Aorta (tissue), 5 donors: ENCODE results near the gene PLCD1. TPM values are rescaled to one million over a fixed set of nuclear protein-coding genes. Genes with fewer than 3 reads are reported as not detected.
"Not testable (repeated sequence)": the region's sequence is repeated elsewhere in the genome, so short reads cannot be mapped to it uniquely, and the experiment has no call there.

ENCODE experiments used
- ATAC-seq: fragments of 200-7000 bp; cut with Tn5 transposase; one replicate; pipeline ENCODE4 v1.9.1; 2022; ENCODE audit warnings: moderate library complexity; ENCODE audit not compliant: low FRiP score
- DNase-seq, 2 donors: peaks; one replicate each; pipeline ENCODE4 v3.0.0-alpha.2; 2020
- H3K27ac ChIP-seq, 2 donors: one replicate each; pipeline ENCODE4 v1.5.1; 2013; ENCODE audit warnings: low read length in 2 of 2, mild to moderate bottlenecking in 2 of 2, moderate library complexity in 2 of 2, control low read depth in 1 of 2, inconsistent platforms in 1 of 2, low read depth in 1 of 2
- H3K27me3 ChIP-seq, 2 donors: one replicate each; pipeline ENCODE4 v1.6.1; 2013; ENCODE audit warnings: control low read depth in 1 of 2, low read length in 1 of 2, mild to moderate bottlenecking in 1 of 2, moderate library complexity in 1 of 2; ENCODE audit not compliant: insufficient read depth in 2 of 2, control insufficient read depth in 1 of 2
- H3K36me3 ChIP-seq, 2 donors: one replicate each; pipeline ENCODE4 v1.6.1; 2013; ENCODE audit warnings: control low read depth in 1 of 2, low read length in 1 of 2, mild to moderate bottlenecking in 1 of 2; ENCODE audit not compliant: insufficient read depth in 2 of 2, control insufficient read depth in 1 of 2
- H3K4me1 ChIP-seq, 2 donors: one replicate each; pipeline ENCODE4 v1.6.1; 2013; ENCODE audit warnings: low read length in 2 of 2, control low read depth in 1 of 2, mild to moderate bottlenecking in 1 of 2, moderate library complexity in 1 of 2; ENCODE audit not compliant: insufficient read depth in 2 of 2, control insufficient read depth in 1 of 2
- H3K4me3 ChIP-seq, 2 donors: one replicate each; pipeline ENCODE4 v1.5.1; 2013; ENCODE audit warnings: low read length in 2 of 2, control low read depth in 1 of 2, mild to moderate bottlenecking in 1 of 2
- H3K9me3 ChIP-seq: one replicate; pipeline ENCODE4 v1.6.1; 2013; ENCODE audit warnings: mild to moderate bottlenecking, low read length; ENCODE audit not compliant: control insufficient read depth
- WGBS, 2 donors: extraction: QIAGEN DNeasy Blood & Tissue Kit; methylation state at CpG; one replicate each; pipeline ENCODE4 v1.1.7; 2013; 5-methylcytosine and 5-hydroxymethylcytosine counted together
- intact Hi-C, 2 donors: fragments of 100-400 bp; cut with DNase I; formaldehyde crosslinking; loops; one replicate each; pipeline versions ENCODE4 v1.14.2 to v1.15.0; 2022
- polyA plus RNA-seq, 2 donors: library from polyadenylated mRNA; stranded (reverse); fragments of 200-250 nt; gene quantifications; one replicate each; pipeline ENCODE4 v1.2.3, GENCODE V29; 2013
- total RNA-seq, 2 donors: library from RNA; stranded (reverse); fragmentation: NEBNext Ultra II Directional; extraction: Animal tissue kit (Norgen Biotek cat#: 25700); gene quantifications; one replicate each; pipeline ENCODE4 v1.2.1, GENCODE V29; 2021
- donor health status: healthy with polysubstance abuse.
- donor health status: Bipolar disorder and iron deficiency.
- donor health status: DM: no; HTN: no; CAD: no.
- donor health status: DM: no; HTN: no; CAD: no.
- donor health status: DM: yes; HTN: yes; CAD: no.

The PLCD1 gene
- total and polyA plus RNA-seq, 4 donors, result 30.8 to 59.7 (median 45.4) TPM

DNA sequence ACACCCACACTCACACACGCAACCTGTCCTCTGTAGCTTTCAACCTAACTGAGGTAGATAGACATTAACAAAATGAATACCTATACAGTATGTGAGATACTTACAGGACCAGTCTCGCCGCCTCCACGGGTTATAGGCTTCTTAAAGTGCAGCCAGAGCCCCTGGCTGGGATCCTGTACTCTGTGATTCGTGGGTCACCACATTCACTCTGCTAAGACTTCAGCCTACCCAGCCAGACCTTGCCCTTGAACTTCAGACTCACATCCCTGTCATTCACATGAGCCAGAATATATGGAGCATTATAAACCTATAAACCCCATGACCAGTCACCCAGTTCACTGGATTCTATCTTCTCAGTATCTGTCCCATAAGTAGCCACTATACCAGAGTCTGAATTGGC, 11.0 kb upstream of the PLCD1 start:
- intact Hi-C loops, result no loop called here

DNA sequence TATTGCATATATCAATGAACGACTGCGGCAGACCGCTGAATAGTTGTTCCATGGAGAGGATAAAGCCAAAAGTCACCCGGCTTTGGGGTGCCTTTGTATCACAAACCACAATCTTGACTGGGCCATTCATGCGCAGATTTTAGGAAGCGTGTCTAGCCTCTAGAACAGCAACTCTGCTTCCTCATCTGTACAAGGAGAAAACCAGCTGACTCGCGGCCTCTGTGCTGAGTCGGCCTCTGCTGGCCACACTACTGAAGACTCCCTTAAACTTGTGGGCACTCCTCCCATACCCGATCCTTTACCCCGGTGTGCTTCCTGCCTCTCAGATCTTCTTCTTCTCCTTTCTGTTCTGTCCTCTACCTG, 10.4 kb upstream of the PLCD1 start:
- Histone ChIP-seq H3K9me3 (no peaks in the 10 kb centered on the region), H3K27me3 (no peaks in the 10 kb centered on the region), H3K4me3 (no peak overlapping the region), H3K36me3 (no peaks in the 10 kb centered on the region), H3K4me1 (no peaks in the 10 kb centered on the region), H3K27ac (no peak overlapping the region)
- peak; percentile 87 for ATAC-seq
- intact Hi-C loops, result loop anchor here (5.0 to 10.0 kb wide), 2 partner anchors 82 to 125 kb away; partner anchors contain the start of gene OXSR1 (in 1 of the 2)
- DNase-seq, result peak; percentile 80 to 83
- WGBS, 2 donors, result 21 to 22% methylated on average over 11 of the region's 11 CpGs

More for the DNA sequence above, 11.0 kb upstream of the PLCD1 start:
- DNase-seq (no peak), ATAC-seq (no peak)
- Histone ChIP-seq H3K36me3 (no peaks in the 10 kb centered on the region), H3K27ac (no peak overlapping the region), H3K4me1 (no peaks in the 10 kb centered on the region), H3K9me3 (no peaks in the 10 kb centered on the region), H3K4me3 (no peak overlapping the region), H3K27me3 (no peaks in the 10 kb centered on the region)
- WGBS, 2 donors, result 90 to 91% methylated on average over 5 of the region's 5 CpGs

- peak; percentile 88 to 89 for DNase-seq
- Histone ChIP-seq H3K4me1 (no peaks in the 10 kb centered on the region), H3K4me3 (peak within 1 kb of the TSS; percentile 8 to 19), H3K27me3 (no peaks in the 10 kb centered on the region), H3K9me3 (no peaks in the 10 kb centered on the region), H3K27ac (no peak within 1 kb of the TSS), H3K36me3 (no peaks in the 10 kb centered on the region)
- WGBS, 2 donors, result 4 to 5% methylated on average over 66 to 67 of the region's 67 CpGs
- intact Hi-C loops, result loop anchor here (5.0 to 10.0 kb wide), 2 partner anchors 83 to 126 kb away; partner anchors contain the start of gene OXSR1 (in 1 of the 2)
- ATAC-seq, result peak; percentile 85
These were observed 9.9 kb upstream of the PLCD1 start, which contains the start of gene DLEC1 for GRCh38 chr3:38039101-38039898. Gene DLEC1 (plus strand): TSS chr3:38039208. CDS start chr3:38039226, 18 bp downstream.

GRCh38 chr3:38038447-38038911, 9.0 kb upstream of the PLCD1 start:
- H3K9me3 ChIP-seq, result no peaks in the 10 kb centered on the region
- H3K4me3 ChIP-seq, result no peak overlapping the region
- no peaks in the 10 kb centered on the region for H3K27me3 ChIP-seq
- WGBS, 2 donors, result 94 to 96% methylated on average over 5 of the region's 5 CpGs
- H3K36me3 ChIP-seq, result no peaks in the 10 kb centered on the region
- ATAC-seq (no peak), DNase-seq (no peak)
- no peak overlapping the region for H3K27ac ChIP-seq
- intact Hi-C loops, result loop anchor here (5.0 to 10.0 kb wide), 2 partner anchors 84 to 126 kb away; partner anchors contain the start of gene OXSR1 (in 1 of the 2)
- H3K4me1 ChIP-seq, result no peaks in the 10 kb centered on the region

DNA sequence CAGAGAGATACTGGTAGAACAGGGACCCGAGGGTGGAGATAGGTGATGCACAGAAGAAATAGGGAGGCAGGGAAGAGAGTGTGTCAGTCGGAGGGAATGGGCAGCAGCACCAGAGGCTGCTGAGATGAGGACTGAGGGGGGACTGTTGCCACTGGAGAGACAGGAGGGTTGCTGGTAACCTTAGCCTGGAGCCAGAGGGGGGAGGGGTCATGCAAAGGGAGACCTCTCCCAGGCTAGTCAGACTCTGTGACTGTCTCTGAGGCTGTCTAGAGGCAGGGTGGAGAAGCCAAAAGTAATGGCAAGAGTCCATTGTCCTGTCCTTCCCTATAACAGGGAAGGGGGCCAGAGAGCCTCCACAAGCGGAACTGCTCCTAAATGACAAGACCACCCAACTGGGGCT, 7.5 kb upstream of the PLCD1 start:
- no peaks in the 10 kb centered on the region for H3K4me1 ChIP-seq
- DNase-seq, result no peak
- no peaks in the 10 kb centered on the region for H3K9me3 ChIP-seq
- no peaks in the 10 kb centered on the region for H3K27me3 ChIP-seq
- H3K4me3 ChIP-seq, result no peak overlapping the region
- no peak overlapping the region for H3K27ac ChIP-seq
- whole genome bisulfite sequencing, 2 donors, result 92% methylated on average over 3 of the region's 3 CpGs
- ATAC-seq, result no peak
- H3K36me3 ChIP-seq, result no peaks in the 10 kb centered on the region
- intact Hi-C loops, result loop anchor here (5.0 to 10.0 kb wide), 2 partner anchors 85 to 128 kb away; partner anchors contain the start of gene OXSR1 (in 1 of the 2)

DNA sequence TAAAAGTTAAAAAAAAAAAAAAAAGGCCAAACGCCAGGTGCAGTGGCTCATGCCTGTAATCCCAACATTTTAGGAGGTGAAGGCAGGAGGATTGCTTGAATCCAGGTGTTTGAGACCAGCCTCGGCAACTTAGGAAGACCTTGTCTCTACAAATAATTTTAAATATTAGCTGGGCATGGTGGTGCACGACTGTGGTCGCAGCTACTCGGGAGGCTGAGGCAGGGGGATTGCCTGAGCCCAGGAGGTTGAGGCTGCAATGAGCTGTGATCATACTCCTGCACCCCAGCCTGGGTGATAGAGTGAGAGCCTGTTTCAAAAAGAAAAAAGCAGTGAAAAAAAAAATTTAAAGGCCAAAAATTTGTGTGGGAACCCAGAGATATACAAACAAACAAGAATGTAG, 6.8 kb upstream of the PLCD1 start:
- Histone ChIP-seq H3K4me1 (no peaks in the 10 kb centered on the region), H3K27ac (no peak overlapping the region), H3K9me3 (no peaks in the 10 kb centered on the region), H3K4me3 (no peak overlapping the region), H3K27me3 (no peaks in the 10 kb centered on the region), H3K36me3 (no peaks in the 10 kb centered on the region)
- intact Hi-C loops, result loop anchor here (5.0 to 10.0 kb wide), 2 partner anchors 86 to 129 kb away; partner anchors contain the start of gene OXSR1 (in 1 of the 2)
- DNase-seq (no peak), ATAC-seq (no peak)
- 90 to 94% methylated on average over 5 of the region's 5 CpGs for WGBS, 2 donors

DNA sequence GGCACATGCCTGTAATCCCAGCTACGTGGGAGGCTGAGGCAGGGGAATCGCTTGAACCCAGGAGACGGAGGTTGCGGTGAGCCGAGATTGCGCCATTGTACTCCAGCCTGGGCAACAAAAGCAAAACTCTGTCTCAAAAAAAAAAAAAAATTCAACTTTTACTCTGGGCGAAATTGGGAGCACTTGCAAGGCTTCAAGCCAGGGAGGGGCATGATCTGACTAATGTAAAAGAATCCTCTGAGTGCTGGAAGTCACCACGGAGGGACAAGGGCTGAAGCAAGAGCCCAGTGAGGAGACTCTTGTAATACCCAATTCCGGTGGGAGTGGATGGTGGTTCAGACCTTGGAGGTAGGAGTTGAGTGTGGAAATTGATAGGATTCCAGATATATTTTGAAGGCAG, 4.9 kb upstream of the PLCD1 start:
- intact Hi-C loops, result loop anchor here in 1 of 2 donors (10.0 kb wide), 1 partner anchor 130 kb away; the partner anchor contains the start of gene OXSR1
- H3K4me3 ChIP-seq, ATAC-seq, H3K4me1 ChIP-seq, DNase-seq, H3K27me3 ChIP-seq, H3K36me3 ChIP-seq, H3K9me3 ChIP-seq, H3K27ac ChIP-seq: not testable (repeated sequence)
- 88 to 90% methylated on average over 9 of the region's 9 CpGs for WGBS, 2 donors

- WGBS, 2 donors, result 92% methylated on average over 6 to 7 of the region's 7 CpGs
- H3K36me3 ChIP-seq, DNase-seq, ATAC-seq, H3K4me3 ChIP-seq, H3K27ac ChIP-seq, H3K27me3 ChIP-seq, H3K9me3 ChIP-seq, H3K4me1 ChIP-seq: not testable (repeated sequence)
- intact Hi-C loops, result loop anchor here in 1 of 2 donors (10.0 kb wide), 1 partner anchor 131 kb away; the partner anchor contains the start of gene OXSR1
These were observed 4.1 kb upstream of the PLCD1 start for GRCh38 chr3:38033586-38033985.
